HG03097 (cell line): ENCODE results near the gene SERP1.
"Not testable (repeated sequence)": the region's sequence is repeated elsewhere in the genome, so short reads cannot be mapped to it uniquely, and the experiment has no call there.

Source experiments
- ATAC-seq: cut with Tn5 transposase; IDR thresholded peaks from one replicate; pipeline ENCODE4 v1.9.1; 2021; ENCODE audit not compliant: unreplicated experiment, low FRiP score

The SERP1 gene

DNA sequence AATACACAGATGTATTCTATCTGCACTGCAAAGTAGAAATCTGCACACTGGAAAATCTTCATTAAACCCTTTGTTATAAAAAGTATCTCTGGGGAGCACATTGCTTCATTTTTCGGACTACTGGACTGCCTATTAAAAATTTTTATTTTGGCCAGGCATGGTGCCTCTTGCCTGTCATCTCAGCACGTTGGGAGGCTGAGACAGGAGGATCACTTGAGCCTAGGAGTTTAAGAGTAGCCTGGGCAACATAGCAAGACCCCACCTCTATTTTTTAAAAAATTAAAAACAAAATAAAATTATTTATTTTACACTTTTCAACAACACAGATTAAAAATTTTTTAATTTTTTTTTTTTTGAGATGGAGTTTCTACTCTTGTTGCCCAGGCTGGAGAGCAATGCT lies 6.0 kb downstream of the SERP1 start:
- ATAC-seq, result no peak

DNA sequence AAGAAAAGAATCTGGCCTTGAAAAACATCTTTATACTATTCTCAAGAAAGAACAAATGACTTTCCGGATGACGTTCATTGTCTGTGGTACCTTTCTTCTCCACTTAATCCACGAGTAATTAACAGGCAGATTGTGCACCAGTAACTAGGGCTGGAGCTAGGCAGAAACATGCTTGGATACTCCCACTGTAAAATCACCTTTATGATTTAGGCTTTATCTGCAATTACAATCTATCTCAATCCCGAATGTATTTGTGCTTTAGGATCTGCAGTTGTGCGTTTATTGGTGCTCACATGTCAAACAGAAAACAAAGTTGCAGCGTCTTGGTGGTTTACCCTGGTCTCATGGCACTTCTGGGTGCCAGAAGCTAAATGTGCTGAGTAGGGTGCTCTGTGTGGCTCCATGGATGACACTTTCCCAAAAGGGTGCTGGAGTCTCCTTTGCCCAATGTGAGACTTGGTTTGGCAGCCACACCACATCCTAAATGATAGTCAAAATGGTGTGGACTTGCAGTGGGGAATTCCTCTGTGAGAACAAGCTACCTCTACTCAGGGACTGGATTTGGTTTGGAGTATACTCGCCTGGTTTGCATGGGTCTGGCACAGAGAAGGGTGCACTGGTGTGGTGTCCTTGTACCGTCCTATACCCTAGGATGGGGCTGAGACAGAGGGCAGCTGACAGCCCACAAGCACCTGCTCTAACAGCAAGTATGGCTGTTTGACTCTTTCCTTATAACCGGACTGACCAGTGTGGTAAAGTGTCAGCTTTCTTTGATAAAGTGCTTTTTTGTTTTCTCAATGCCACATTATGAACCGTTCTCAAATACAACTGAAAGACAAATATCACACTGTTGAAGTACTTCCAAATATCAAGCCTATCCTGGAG lies 7.7 kb downstream of the SERP1 start:
- ATAC-seq, result no peak

- ATAC-seq, result no peak
Measured at GRCh38 chr3:150535204-150535603, 11.1 kb downstream of the SERP1 start.

- no peak for ATAC-seq
Measured at GRCh38 chr3:150531775-150532174, 14.5 kb downstream of the SERP1 start.

DNA sequence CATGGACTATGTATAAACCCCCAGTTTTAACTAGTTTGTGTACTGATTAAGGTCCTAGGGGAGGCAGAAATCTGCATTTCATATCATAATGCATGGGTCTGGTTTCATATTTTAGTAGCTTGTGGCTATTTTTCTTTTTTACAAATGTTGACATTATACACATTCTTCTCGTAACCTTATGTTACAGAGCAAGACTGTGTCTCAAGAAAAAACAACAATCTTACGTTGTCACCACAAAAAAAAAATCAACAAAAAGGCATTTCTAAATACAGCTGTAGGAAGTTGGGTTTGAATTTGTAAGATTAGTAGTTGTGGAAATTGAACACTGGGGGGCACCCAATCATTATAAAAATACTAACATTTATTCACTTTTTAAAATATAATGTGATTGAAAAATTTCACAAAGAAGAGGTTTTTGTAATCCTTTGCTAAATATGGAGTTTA lies 17.9 kb downstream of the SERP1 start:
- no peak for ATAC-seq

DNA sequence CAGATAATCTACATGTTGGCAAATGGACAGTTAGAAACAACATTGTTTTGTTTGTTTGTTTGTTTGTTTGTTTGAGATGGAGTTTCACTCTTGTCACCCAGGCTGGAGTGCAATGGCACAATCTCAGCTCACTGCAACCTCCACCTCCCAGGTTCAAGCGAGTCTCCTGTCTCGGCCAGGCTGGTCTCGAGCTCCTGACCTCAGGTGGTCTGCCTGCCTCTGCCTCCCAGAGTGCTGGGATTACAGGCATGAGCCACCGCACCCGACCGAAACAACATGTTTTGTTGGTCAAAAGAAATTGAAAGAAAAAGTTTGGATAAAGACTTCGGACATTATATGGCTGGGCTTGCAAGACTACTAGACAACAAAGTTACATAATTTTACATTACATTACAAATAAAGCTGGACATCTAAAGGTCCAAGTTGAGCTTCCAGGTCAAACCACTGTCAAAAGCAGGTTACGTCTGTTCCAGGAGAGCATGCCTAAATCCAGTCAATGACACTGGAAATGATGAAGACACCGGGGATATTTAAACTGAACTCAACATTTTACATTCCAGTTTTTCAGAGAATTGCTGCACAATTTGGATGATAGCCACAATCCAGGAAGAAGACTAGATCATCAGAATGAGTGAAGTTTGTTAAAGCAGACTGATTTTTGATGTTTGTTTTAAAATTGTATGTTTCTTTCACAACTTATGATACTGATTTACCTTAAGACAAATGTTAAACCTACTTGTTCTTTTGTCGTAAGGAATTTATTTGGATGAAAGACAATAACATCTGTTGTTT lies 18.6 kb downstream of the SERP1 start:
- ATAC-seq, result no peak

GRCh38 chr3:150523538-150523937 lies 22.8 kb downstream of the SERP1 start:
- ATAC-seq, result no peak

DNA sequence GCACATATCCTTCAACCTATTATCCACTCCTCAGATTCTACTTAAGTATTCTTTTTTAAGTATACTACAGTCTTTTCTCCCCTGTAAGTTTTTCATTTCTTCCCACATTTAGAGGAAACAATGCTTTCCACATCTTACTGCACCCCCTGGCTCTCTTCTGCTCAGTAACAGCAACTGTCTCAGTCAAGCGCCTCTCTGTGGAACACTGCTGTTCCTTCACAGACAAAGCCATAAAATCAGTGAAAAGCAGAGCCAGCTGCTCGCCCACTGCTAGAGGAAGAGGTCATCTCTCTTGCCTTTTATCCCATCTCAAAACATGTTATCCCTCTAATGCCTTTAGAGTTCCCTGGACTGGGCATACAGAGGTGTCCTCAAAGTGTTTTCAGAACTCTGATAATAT lies 24.8 kb downstream of the SERP1 start:
- no peak for ATAC-seq

DNA sequence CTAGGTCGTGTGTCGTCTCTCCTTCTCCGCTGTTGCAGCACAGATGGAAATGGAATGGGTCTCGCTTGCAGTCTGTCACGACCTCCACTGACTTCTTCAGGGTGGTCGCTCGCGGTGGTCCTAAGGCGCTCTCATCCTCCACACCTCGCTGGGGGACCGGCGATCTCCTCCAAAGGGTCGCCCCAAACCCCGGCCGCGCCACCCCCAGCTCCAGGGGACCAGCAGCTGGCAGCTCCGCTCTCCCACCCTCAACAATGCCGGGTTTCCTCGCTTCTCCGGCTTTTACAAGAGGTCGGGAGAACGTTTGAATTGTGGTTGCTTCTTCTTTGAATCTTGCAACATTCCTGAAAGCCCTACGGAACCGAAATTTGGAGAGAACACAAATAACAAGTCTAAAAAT lies 25.9 kb downstream of the SERP1 start:
- ATAC-seq, result no peak

GRCh38 chr3:150519026-150519425 lies 27.3 kb downstream of the SERP1 start:
- ATAC-seq, result no peak

GRCh38 chr3:150515210-150515609 lies 31.1 kb downstream of the SERP1 start:
- no peak for ATAC-seq

DNA sequence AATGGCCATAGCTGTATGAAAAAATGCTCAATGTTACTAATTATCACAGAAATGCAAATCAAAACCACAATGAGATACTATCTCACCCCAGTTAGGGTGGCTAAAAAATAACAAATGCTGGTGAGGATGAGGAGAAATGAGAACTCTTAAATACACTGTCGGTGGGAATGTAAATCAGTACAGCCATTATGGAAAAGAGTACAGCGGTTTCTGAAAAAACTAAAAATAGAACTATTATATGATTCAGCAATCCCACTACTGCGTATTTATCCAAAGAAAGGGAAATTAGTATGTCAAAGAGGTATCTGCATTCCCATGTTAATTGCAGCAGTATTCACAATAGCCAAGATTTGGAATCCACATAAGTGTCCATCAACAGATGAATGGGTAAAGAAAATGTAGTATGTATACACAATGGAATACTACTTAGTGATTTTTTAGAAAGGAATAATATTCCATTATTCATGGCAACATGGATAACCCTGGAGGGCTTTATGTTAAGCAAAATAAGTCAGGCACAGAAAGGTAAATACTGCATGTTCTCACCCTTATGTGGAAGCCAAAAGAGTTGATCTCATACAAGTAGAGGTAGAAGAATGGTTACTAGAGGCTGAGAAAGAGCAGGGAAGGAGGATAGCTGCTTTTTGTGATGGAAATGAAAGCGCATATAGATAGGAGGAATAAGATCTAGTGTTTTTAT lies 35.0 kb downstream of the SERP1 start:
- no peak for ATAC-seq

DNA sequence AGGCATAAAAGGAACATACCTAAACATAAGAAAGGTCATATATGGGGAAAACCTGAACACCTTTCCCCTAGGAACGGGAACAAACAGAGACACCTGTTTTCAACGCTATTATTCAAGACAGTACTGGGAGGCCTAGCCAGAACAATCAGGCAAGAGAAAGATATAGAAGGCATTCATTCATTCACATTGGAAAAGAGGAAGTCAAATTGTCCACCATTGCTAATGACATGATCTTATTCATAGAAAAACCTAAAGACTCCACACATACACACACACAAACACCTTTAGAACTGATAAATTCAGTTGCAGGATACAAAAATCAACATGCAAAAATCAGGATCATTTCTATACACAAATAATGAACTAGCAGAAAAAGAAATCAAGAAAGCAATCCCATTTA lies 36.5 kb downstream of the SERP1 start:
- no peak for ATAC-seq

DNA sequence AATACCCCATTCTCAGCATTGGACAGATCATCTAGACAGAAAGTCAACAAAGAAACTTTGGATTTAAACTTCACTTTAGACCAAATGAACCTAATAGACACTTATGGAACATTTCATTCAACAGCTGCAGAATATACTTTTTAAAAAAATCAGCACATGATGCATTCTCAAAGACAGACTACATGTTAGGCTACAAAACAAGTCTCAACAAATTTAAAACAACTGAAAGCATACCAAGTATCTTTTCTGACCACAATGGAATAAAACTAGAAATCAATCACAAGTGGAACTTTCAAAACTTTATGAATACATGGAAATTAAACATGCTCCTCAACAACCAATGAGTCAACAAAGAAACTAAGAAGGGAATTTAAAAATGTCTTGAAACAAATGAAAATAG lies 37.9 kb downstream of the SERP1 start:
- no peak for ATAC-seq

- ATAC-seq, result no peak
Measured at GRCh38 chr3:150504483-150504882, 41.8 kb downstream of the SERP1 start.

DNA sequence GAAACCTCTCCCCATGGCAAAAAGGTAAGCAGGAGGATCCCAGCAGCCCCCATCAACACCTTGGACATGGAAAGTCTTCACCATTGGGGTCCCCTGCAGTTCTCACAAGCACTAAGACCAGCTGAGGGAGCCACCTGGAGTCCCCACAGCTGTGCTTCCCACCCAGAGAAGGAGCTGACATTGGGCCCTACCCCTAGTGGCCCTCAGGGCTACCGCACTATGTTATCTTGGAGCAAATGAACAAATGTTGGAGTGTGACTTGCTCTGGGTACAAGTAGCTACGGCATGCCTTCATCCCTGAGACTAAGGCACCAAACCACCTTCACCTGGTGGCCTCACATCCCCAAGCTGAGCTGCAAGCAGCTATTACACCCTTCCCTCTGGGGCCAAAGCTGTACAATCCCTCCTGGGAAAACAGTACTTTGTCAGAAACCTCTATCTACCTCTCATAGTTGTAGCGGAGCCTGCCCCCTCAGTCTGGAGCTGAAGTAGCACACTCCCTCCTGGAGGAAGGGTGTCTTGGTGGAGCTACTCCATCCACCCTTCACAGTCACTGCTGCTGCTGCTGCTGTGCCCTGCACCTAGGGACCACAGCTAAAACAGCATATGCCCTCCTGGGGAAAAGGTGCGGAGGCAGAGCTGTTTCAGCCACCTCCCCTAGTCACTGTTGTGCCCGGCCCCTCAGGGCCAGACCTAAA lies 42.7 kb downstream of the SERP1 start:
- no peak for ATAC-seq

- ATAC-seq, result not testable (repeated sequence)
Measured at GRCh38 chr3:150500960-150501359, 45.3 kb downstream of the SERP1 start.

DNA sequence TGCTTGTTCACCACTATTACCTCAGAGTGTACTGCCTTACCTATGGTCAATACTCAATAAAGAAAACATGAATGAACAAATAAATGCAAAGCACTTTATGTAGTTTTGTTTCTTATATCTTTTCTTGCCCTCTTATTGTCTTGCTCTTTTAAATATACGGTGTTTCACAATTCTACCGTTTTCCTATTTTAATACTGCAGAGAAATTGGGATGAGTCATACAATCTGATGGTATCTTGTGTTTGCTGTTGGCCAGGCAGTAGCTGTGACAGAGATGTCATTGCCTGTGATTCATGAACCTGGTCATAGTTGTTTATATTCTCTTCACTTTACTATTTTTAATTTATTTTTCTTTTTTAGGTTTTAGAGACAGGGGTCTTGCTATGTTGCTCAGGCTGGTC lies 48.3 kb downstream of the SERP1 start:
- ATAC-seq, result no peak

- no peak for ATAC-seq
Measured at GRCh38 chr3:150495563-150496168, 50.6 kb downstream of the SERP1 start.

- no peak for ATAC-seq
Measured at GRCh38 chr3:150495149-150495548, 51.1 kb downstream of the SERP1 start.
